ENCODE measurements around the gene MTG2.

MTG2 gene

GRCh38 chr20:62182469-62183425 is at the start of gene MTG2:
Gene MTG2 (plus strand): TSS chr20:62183028. CDS start chr20:62193421, 10,393 bp downstream.
- TF ChIP-seq CTCF (IDR thresholded peaks at IDR 0.05; ENCODE audit: extremely low read depth, insufficient read depth, missing control alignments): no peak
- peak; percentile 100 for DNase-seq (ENCODE audit: low spot score)
- in situ Hi-C loops (cut with MboI; ENCODE audit: low pct_unique_long_range_greater_than_20kb, low sequenced_read_pairs, unreplicated experiment): no loop called here

- in situ Hi-C loops (cut with MboI; ENCODE audit: low pct_unique_long_range_greater_than_20kb, low sequenced_read_pairs, unreplicated experiment): no loop called here
- TF ChIP-seq CTCF (IDR thresholded peaks at IDR 0.05; ENCODE audit: extremely low read depth, insufficient read depth, missing control alignments): no peak
- DNase-seq (ENCODE audit: low spot score): no peak
These were observed 49.6 kb upstream of the MTG2 start for GRCh38 chr20:62133051-62133845.

GRCh38 chr20:62133864-62134263 is 49.0 kb upstream of the MTG2 start:
- DNase-seq (ENCODE audit: low spot score): no peak
- in situ Hi-C loops (cut with MboI; ENCODE audit: low pct_unique_long_range_greater_than_20kb, low sequenced_read_pairs, unreplicated experiment): no loop called here
- TF ChIP-seq CTCF (IDR thresholded peaks at IDR 0.05; ENCODE audit: extremely low read depth, insufficient read depth, missing control alignments): no peak

GRCh38 chr20:62134735-62135231 is 48.0 kb upstream of the MTG2 start:
- no peak for DNase-seq (ENCODE audit: low spot score)
- no peak for TF ChIP-seq CTCF (IDR thresholded peaks at IDR 0.05; ENCODE audit: extremely low read depth, insufficient read depth, missing control alignments)
- in situ Hi-C loops (cut with MboI; ENCODE audit: low pct_unique_long_range_greater_than_20kb, low sequenced_read_pairs, unreplicated experiment): no loop called here

GRCh38 chr20:62135573-62136266 is 47.1 kb upstream of the MTG2 start:
- TF ChIP-seq CTCF (IDR thresholded peaks at IDR 0.05; ENCODE audit: extremely low read depth, insufficient read depth, missing control alignments): no peak
- DNase-seq (ENCODE audit: low spot score): no peak
- in situ Hi-C loops (cut with MboI; ENCODE audit: low pct_unique_long_range_greater_than_20kb, low sequenced_read_pairs, unreplicated experiment): no loop called here

All from GM13977 (cell line).